ENCODE results near the gene LCNL1.

Gene LCNL1

DNA sequence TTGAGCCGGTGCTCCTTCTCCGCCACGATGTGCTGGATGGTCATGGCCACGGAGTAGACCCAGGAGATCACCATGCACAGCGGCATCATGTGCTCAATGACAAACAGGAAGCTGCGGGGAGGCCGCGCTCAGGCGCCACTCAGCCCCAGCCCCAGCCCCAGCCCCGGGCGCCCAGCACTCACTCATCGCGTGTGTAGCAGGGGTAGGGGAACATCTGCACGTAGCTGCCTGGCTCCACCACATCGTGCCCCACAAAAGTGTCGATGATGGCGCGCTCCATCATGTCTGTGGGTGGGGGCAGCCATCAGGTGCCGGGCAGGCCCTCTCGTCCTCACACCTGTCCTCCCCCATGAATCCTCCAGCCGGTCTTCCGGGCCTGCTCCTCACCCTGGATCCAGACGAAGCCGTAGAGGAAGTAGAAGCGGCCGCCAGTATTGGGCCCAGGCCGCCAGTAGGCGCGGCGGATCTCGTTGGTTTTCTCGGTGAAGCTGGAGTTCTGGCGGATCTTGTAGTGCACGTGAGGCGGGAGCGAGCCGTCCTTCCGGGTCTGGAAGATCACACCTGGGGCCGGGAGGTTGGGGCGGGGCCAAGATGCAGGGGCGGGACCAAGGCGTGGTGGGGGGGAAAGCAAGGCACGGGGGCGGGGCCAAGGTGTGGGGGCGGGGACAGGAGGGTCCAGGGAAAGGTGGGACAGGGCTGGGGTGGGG is 35.2 kb downstream of the LCNL1 start:
- H3K4me3 ChIP-seq (ENCODE audit: low read depth, low read length) = no peak overlapping the region
- TF ChIP-seq, protein P1, sequence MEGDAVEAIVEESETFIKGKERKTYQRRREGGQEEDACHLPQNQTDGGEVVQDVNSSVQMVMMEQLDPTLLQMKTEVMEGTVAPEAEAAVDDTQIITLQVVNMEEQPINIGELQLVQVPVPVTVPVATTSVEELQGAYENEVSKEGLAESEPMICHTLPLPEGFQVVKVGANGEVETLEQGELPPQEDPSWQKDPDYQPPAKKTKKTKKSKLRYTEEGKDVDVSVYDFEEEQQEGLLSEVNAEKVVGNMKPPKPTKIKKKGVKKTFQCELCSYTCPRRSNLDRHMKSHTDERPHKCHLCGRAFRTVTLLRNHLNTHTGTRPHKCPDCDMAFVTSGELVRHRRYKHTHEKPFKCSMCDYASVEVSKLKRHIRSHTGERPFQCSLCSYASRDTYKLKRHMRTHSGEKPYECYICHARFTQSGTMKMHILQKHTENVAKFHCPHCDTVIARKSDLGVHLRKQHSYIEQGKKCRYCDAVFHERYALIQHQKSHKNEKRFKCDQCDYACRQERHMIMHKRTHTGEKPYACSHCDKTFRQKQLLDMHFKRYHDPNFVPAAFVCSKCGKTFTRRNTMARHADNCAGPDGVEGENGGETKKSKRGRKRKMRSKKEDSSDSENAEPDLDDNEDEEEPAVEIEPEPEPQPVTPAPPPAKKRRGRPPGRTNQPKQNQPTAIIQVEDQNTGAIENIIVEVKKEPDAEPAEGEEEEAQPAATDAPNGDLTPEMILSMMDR (conservative IDR thresholded peaks at IDR 0.05; ENCODE audit: low read depth, low read length) = no peak
- no peak for DNase-seq (ENCODE audit: low read depth)

DNA sequence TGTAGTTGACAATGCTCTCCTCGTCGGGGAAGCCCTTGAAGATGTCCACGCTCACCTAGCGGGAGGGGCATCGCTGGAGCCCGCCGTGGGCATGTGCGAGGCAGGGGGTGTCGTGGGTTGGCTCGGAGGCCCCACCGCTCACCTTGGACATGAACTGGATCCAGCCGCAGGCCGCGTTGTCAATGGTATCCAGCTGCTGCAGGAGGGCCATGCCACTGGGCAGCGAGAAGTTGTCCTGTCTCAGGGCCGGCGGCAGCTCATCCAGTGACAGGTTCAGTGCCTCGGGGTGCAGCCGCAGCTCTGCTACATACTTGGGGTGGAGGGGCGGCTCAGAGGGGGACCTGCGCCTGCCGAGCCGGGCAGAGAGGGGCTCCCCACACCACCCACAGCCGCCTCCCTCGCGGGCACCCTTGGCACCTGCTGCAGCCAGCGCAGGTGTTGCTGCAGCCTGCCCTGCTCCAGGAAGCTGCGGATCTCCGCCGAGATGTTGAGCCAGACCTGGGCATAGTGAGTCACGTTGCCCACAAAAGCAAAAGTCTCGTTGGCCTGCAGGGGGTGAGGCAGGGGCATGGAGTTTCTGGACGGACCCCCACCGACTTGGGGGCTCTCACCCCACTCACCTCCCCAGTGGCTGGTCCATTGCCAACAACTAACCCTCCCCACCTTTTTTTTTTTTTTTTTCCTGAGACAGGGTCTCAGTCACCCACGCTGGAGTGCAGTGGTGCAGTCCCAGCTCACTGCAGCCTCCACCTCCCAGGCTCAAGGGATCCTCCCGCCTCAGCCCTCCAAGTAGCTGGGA is 36.2 kb downstream of the LCNL1 start:
- TF ChIP-seq, protein P1 (conservative IDR thresholded peaks at IDR 0.05; ENCODE audit: low read depth, low read length) = no peak
- no peak for DNase-seq (ENCODE audit: low read depth)
- no peak overlapping the region for H3K4me3 ChIP-seq (ENCODE audit: low read depth, low read length)

DNA sequence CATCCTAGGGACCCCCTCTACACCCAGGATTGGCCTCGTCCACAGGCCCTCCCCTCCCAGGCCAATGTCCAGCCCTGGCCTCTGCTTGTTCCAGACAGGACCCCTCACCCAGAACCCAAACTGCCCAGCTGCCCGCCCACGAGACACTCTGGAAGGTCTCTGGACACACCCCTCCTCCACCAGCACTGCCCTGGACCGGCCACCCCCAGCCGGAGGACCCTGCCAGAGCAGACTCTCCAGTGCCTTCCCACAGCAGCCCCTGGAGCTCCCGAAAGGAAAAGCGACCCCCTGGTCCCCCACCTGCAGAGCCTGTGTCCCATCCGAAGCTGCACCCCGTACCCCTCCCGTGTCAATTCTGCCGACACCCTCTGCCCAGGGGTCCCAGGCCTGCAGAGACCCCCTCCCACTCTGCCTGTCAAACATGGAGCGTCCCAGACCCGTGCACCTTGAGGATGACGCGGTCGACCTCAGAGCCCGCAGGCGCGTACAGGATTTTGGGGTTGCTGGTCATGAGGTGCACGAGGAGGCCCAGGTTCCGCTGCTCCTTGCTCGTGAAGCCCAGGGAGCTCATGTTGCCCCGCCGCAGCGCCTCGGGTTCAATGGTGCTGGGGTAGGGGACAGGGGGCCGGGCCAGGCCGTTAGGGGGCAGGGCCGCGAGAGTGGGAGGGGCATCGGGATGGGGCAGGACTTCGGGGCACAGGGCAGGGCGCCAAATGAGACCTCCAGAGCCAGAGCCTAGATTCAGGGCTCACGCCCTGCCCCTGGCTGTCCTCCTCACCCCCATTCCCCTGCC is 37.3 kb downstream of the LCNL1 start:
- no peak for DNase-seq (ENCODE audit: low read depth)
- H3K4me3 ChIP-seq (ENCODE audit: low read depth, low read length) = no peak overlapping the region
- TF ChIP-seq, protein P1 (conservative IDR thresholded peaks at IDR 0.05; ENCODE audit: low read depth, low read length) = no peak

DNA sequence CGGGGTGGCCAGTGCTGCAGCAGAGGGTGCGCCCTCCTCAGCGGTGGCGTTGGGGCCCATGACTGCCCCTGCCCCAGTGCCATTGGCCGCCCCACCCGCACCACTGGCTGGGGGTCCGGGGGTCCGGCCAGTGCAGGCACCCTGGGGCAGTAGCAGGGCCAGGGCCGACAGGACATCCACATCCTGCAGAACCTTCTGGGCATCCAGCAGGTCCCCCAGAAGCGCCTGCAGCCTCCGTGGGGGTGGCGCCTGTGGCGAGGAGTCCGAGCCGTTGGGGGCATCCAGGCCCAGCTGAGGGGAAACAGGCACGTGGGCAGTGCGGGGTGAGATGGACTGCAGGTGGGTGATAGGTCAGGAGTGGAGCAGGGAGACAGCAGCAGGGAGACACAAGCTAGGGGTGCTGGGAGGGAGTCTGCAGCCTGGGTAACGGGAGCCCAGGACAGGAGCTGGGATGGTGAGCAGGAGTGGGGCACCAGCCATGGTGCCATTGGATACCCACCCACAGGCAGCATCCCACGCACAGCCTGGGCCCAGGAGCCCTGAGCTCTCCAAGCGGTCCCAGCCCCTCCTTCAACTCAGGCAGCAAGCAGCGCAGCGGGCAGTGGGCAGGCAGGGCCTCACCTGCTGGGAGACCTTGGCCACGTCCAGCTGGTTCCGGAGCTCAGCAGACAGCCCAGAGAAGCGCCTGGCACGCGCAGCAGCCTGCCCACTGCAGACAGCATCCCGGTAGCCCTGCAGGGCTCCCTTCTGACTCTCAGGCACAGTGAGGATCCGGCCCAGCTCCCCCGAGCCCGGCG is 38.2 kb downstream of the LCNL1 start:
- TF ChIP-seq, protein P1 (conservative IDR thresholded peaks at IDR 0.05; ENCODE audit: low read depth, low read length) = no peak
- no peak for DNase-seq (ENCODE audit: low read depth)
- no peak overlapping the region for H3K4me3 ChIP-seq (ENCODE audit: low read depth, low read length)

DNA sequence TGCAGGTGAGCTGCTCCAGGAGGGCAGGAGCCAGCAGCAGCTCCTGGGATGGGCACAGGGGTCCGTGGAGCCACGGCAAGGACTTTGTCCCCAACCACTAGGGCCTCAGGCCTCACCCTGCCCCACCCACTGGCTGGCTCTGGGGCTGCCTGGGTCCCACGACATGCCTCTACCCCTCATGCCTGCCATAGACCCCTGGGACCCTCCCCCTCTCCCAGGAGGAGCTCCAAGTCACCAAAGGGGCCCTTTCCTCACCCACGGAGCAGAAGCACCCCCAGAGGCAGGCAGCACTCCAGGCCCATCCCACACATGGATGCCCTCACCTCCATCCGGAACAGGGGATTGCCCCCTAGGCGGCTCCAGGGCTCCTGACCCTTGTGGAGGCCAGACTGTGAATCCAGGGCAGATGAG is 38.8 kb downstream of the LCNL1 start:
- TF ChIP-seq, protein P1 (conservative IDR thresholded peaks at IDR 0.05; ENCODE audit: low read depth, low read length) = no peak
- H3K4me3 ChIP-seq (ENCODE audit: low read depth, low read length) = no peak overlapping the region
- no peak for DNase-seq (ENCODE audit: low read depth)

DNA sequence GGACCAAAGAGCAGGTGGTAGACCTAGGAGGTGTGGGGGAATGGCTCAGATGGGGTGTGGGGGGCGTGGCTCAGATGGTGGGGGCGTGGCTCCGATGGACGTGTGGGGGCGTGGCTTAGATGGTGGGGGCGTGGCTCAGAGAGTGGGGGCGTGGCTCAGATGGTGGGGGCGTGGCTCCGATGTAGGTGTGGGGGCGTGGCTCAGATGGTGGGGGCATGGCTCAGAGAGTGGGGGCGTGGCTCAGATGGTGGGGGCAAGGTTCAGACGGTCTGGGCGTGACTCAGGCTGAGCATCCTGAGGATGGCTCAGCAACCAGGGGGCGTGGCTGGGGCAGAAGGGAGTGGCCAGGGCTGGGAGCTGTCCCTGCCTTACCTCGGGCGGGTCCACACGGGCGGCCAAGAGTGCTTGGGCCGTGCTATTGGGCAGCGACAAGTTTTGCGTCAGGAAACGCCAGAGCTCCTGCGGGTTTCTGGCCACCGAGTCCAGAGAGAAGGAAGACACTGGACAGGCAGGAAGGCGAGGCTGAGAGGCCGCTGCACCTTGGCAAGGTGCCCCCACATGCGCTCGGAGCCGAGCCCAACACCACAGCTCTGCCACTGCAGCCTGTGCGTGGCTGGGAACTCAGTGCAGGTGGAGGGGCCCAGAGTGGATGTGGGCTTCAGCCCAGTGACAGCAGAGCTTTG is 39.3 kb downstream of the LCNL1 start:
- TF ChIP-seq, protein P1 (conservative IDR thresholded peaks at IDR 0.05; ENCODE audit: low read depth, low read length) = no peak
- H3K4me3 ChIP-seq (ENCODE audit: low read depth, low read length) = no peak overlapping the region
- DNase-seq (ENCODE audit: low read depth) = peak; percentile 65

Data from choroid plexus epithelial cell (primary cell).